H1 (cell line): ENCODE data around the gene DBP. TPM values are rescaled to one million over a fixed set of nuclear protein-coding genes. Genes with fewer than 3 reads are reported as not detected.
A peak's percentile ranks its signal among the peaks of the same experiment; 100 is the strongest.

Experiments
- CTCF ChIA-PET: fragments of 300-600 bp; sonication (Branson Sonifier 250); formaldehyde crosslinking; loops from one replicate; lab custom pipeline; 2021; ENCODE audit not compliant: partially characterized antibody; lab: Charles Lee
- POLR2A ChIA-PET: fragments of 300-600 bp; sonication (Branson Sonifier 250); formaldehyde crosslinking; loops from one replicate; lab custom pipeline; 2021; ENCODE audit warnings: inconsistent platforms; ENCODE audit not compliant: partially characterized antibody; lab: Charles Lee
- DNase-seq, 2 experiments: peaks; one replicate each; pipeline versions ENCODE4 v3.0.0 to v3.0.0-alpha.2; 2010 to 2022; ENCODE audit warnings: low spot score in 2 of 2, low read depth in 1 of 2, mixed read lengths in 1 of 2
- FAIRE-seq: peaks from 2 replicates; lab custom pipeline; 2011; peaks lifted over from hg19 to GRCh38; lab: Jason Lieb, UNC
- H2AFZ ChIP-seq: 2 replicates; pipeline ENCODE4 v1.8.1; 2012; ENCODE audit warnings: low read length, inconsistent platforms
- H2AK5ac ChIP-seq: 2 replicates; pipeline ENCODE4 v1.6.1; 2013; ENCODE audit warnings: low read depth, low read length
- H2BK120ac ChIP-seq: replicated peaks from 2 replicates; pipeline ENCODE3; 2013; ENCODE audit warnings: low read depth, low read length, inconsistent platforms
- H2BK12ac ChIP-seq: 2 replicates; pipeline ENCODE4 v1.6.1; 2013; ENCODE audit warnings: low read depth, low read length
- H2BK15ac ChIP-seq: 2 replicates; pipeline ENCODE4 v1.6.1; 2013; ENCODE audit warnings: low read length
- H2BK20ac ChIP-seq: 2 replicates; pipeline ENCODE4 v1.6.1; 2013; ENCODE audit warnings: low read length
- H2BK5ac ChIP-seq: 2 replicates; pipeline ENCODE4 v1.6.1; 2013; ENCODE audit warnings: low read depth, low read length
- H3K14ac ChIP-seq: 2 replicates; pipeline ENCODE4 v1.6.1; 2013; ENCODE audit warnings: inconsistent platforms; ENCODE audit not compliant: insufficient read length
- H3K18ac ChIP-seq: 2 replicates; pipeline ENCODE4 v1.6.1; 2013; ENCODE audit warnings: low read length; ENCODE audit errors: extremely low read depth
- H3K23ac ChIP-seq: 2 replicates; pipeline ENCODE4 v1.6.1; 2013; ENCODE audit warnings: inconsistent platforms; ENCODE audit not compliant: insufficient read length
- H3K23me2 ChIP-seq: 2 replicates; pipeline ENCODE4 v1.6.1; 2013; ENCODE audit warnings: low read depth, low read length
- H3K27ac ChIP-seq: 2 replicates; pipeline ENCODE4 v1.6.1; 2011; ENCODE audit warnings: low read depth, low read length, inconsistent platforms
- H3K27me3 ChIP-seq, 4 experiments: replicated peaks in 1 of 4; 1 replicate in 1 of 4; 2 replicates in 3 of 4; pipeline versions ENCODE4 v1.6.1 to v1.8.1; 2011 to 2013; ENCODE audit warnings: low read length in 3 of 4, mild to moderate bottlenecking in 3 of 4, inconsistent platforms in 2 of 4, mixed read lengths in 2 of 4, moderate library complexity in 1 of 4; ENCODE audit not compliant: control insufficient read depth in 3 of 4, insufficient read depth in 3 of 4; ENCODE audit errors: extremely low read depth in 1 of 4
- H3K36me3 ChIP-seq, 4 experiments: 2 replicates each; pipeline versions ENCODE4 v1.6.1 to v1.8.1; 2011 to 2013; ENCODE audit warnings: mild to moderate bottlenecking in 4 of 4, low read length in 3 of 4, moderate library complexity in 2 of 4, control low read depth in 1 of 4, inconsistent platforms in 1 of 4; ENCODE audit not compliant: insufficient read depth in 4 of 4, control insufficient read depth in 2 of 4
- H3K4ac ChIP-seq: replicated peaks from 2 replicates; pipeline ENCODE3; 2013; ENCODE audit warnings: low read length, low read depth, mixed read lengths, inconsistent platforms; ENCODE audit not compliant: insufficient read length
- H3K4me1 ChIP-seq, 4 experiments: replicated peaks in 1 of 4; 1 replicate in 1 of 4; 2 replicates in 3 of 4; pipeline versions ENCODE4 v1.6.1 to v1.8.1; 2011 to 2013; ENCODE audit warnings: low read length in 3 of 4, inconsistent platforms in 2 of 4, mixed read lengths in 1 of 4; ENCODE audit not compliant: insufficient read depth in 4 of 4, control insufficient read depth in 3 of 4
- H3K4me2 ChIP-seq, 2 experiments: 2 replicates each; pipeline versions ENCODE4 v1.6.1 to v1.8.1; 2011 to 2013; ENCODE audit warnings: low read depth in 2 of 2, low read length in 2 of 2, control low read depth in 1 of 2, inconsistent platforms in 1 of 2, mild to moderate bottlenecking in 1 of 2; ENCODE audit not compliant: insufficient read depth in 1 of 2
- H3K4me3 ChIP-seq, 4 experiments: fragments of 200-600, 300-600 bp in 1 of 4; sonication (generic), shearing (Covaris generic), sonication (Bioruptor Twin) in 1 of 4; 2 replicates each; pipeline versions ENCODE4 v1.5.1 to v1.8.1; 2011 to 2016; ENCODE audit warnings: low read length in 4 of 4, low read depth in 3 of 4, control low read depth in 2 of 4, inconsistent platforms in 2 of 4, mild to moderate bottlenecking in 2 of 4, mixed read lengths in 1 of 4, moderate library complexity in 1 of 4; ENCODE audit not compliant: insufficient read depth in 2 of 4; ENCODE audit errors: extremely low read depth in 1 of 4
- H3K56ac ChIP-seq: replicated peaks from 2 replicates; pipeline ENCODE3; 2013; ENCODE audit warnings: low read depth, mild to moderate bottlenecking, mixed read lengths, low read length, inconsistent platforms; ENCODE audit not compliant: insufficient read length
- H3K79me1 ChIP-seq: 2 replicates; pipeline ENCODE4 v1.6.1; 2013; ENCODE audit warnings: low read depth, low read length, control low read depth
- H3K79me2 ChIP-seq, 2 experiments: 2 replicates each; pipeline versions ENCODE4 v1.6.1 to v1.8.1; 2012 to 2013; ENCODE audit warnings: low read length in 2 of 2, mild to moderate bottlenecking in 2 of 2, inconsistent platforms in 1 of 2; ENCODE audit not compliant: insufficient read depth in 2 of 2, control insufficient read depth in 1 of 2
- H3K9ac ChIP-seq, 4 experiments: replicated peaks in 1 of 4; 1 replicate in 1 of 4; 2 replicates in 3 of 4; pipeline versions ENCODE4 v1.6.1 to v1.8.1; 2011 to 2013; ENCODE audit warnings: low read depth in 3 of 4, low read length in 3 of 4, control low read depth in 2 of 4, mild to moderate bottlenecking in 2 of 4, moderate library complexity in 2 of 4, inconsistent platforms in 1 of 4; ENCODE audit errors: extremely low read depth in 1 of 4
- H3K9me3 ChIP-seq, 2 experiments: 2 replicates each; pipeline versions ENCODE4 v1.6.1 to v1.8.1; 2012 to 2013; ENCODE audit warnings: mild to moderate bottlenecking in 2 of 2, moderate library complexity in 2 of 2, control low read depth in 1 of 2, inconsistent platforms in 1 of 2, low read depth in 1 of 2, low read length in 1 of 2, mixed read lengths in 1 of 2; ENCODE audit not compliant: insufficient read depth in 2 of 2
- H4K20me1 ChIP-seq, 2 experiments: replicated peaks in 1 of 2; 2 replicates each; pipeline versions ENCODE3 to v1.8.1; 2011 to 2013; ENCODE audit warnings: inconsistent platforms in 2 of 2, low read length in 2 of 2, mild to moderate bottlenecking in 1 of 2; ENCODE audit not compliant: insufficient read depth in 2 of 2, control insufficient read depth in 1 of 2
- H4K5ac ChIP-seq: 2 replicates; pipeline ENCODE4 v1.6.1; 2013; ENCODE audit warnings: low read length, low read depth, mixed read lengths, inconsistent platforms; ENCODE audit not compliant: insufficient read length
- H4K8ac ChIP-seq: 2 replicates; pipeline ENCODE4 v1.8.0; 2013; ENCODE audit warnings: mild to moderate bottlenecking, moderate library complexity, low read length, inconsistent platforms; ENCODE audit not compliant: insufficient read depth; ENCODE audit errors: extremely low read depth
- H4K91ac ChIP-seq: replicated peaks from 2 replicates; pipeline ENCODE3; 2013; ENCODE audit warnings: low read length, mixed read lengths, inconsistent platforms; ENCODE audit not compliant: insufficient read length
- CEBPB ChIP-seq: IDR thresholded peaks from 2 replicates; pipeline ENCODE4 v1.6.1; 2012; ENCODE audit warnings: low read depth, low read length
- E2F6 ChIP-seq: IDR thresholded peaks from 2 replicates; pipeline ENCODE4 v1.6.1; 2012; ENCODE audit warnings: inconsistent platforms
- POLR2A ChIP-seq, 2 experiments: IDR thresholded peaks; 1 replicate in 1 of 2; 2 replicates in 1 of 2; pipeline ENCODE4 v1.6.1; 2011; ENCODE audit warnings: low read depth in 2 of 2, low read length in 2 of 2, mild to moderate bottlenecking in 2 of 2; ENCODE audit errors: control extremely low read depth in 1 of 2
- RFX5 ChIP-seq: IDR thresholded peaks from 2 replicates; pipeline ENCODE4 v1.6.1; 2011; ENCODE audit warnings: low read depth, low read length, improper control_type of control experiment, borderline replicate concordance
- WGBS, 2 experiments: shearing (Covaris generic) in 1 of 2; methylation state at CpG; one replicate each; pipeline versions ENCODE4 v1.1.6 to v1.1.7; 2013 to 2015; ENCODE audit warnings: low lambda C conversion rate in 2 of 2, mixed read lengths in 2 of 2, inconsistent platforms in 1 of 2, low coverage in 1 of 2, missing lambda C conversion rate in 1 of 2; ENCODE audit not compliant: insufficient replicate concordance in 2 of 2, insufficient coverage in 1 of 2, insufficient read length in 1 of 2; ENCODE audit errors: extremely low coverage in 1 of 2, missing lambda C conversion rate in 1 of 2; 5-methylcytosine and 5-hydroxymethylcytosine counted together
- polyA plus RNA-seq, 7 experiments: library from polyadenylated mRNA; depleted of rRNA in 3 of 7; stranded (reverse) in 5 of 7; unstranded in 2 of 7; fragments of >200 nt in 5 of 7; fragments of 200-250 nt in 2 of 7; gene quantifications; 1 replicate in 5 of 7; 2 replicates in 1 of 7; 4 replicates in 1 of 7; pipeline versions ENCODE4 v1.2.1 to v1.2.3, GENCODE V29; 2011 to 2013; ENCODE audit warnings: missing spikeins in 2 of 7, mixed read lengths in 2 of 7
- total RNA-seq: library from RNA; stranded (reverse); fragmentation: NEBNext Ultra II Directional; extraction: Animal tissue kit (Norgen Biotek cat#: 25700); gene quantifications from 2 replicates; pipeline ENCODE4 v1.2.1, GENCODE V29; 2021

The DBP gene
- total and polyA plus RNA-seq, 2 of the 8 experiments (the other 6 are each of a cell fraction or from before 2014, with no cell fraction given), result 7.5 to 8.3 TPM

GRCh38 chr19:48627201-48627864 is 9.8 kb downstream of the DBP start:
- Histone ChIP-seq H3K23ac (no peak overlapping the region), H3K14ac (no peak overlapping the region), H3K23me2 (peaks cover 22% of the 10 kb centered on the region), H2BK5ac (no peak overlapping the region), H2BK20ac (no peak overlapping the region), H3K79me1 (no peaks in the 10 kb centered on the region), H3K4me1 (peaks cover 0 to 27% (median 18%) of the 10 kb centered on the region in 4 experiments; a peak in 6 of 7 replicates), H3K36me3 (peaks cover 0 to 11% (median 1%) of the 10 kb centered on the region in 4 experiments; a peak in 1 of 8 replicates), H4K8ac (no peak overlapping the region; the same call in 1 of the 2 replicates), H2BK120ac (no peak overlapping the region), H2AK5ac (no peak overlapping the region), H2BK15ac (peak overlapping the region; percentile 88; the same call in 1 of the 2 replicates), H3K9ac (no peak overlapping the region), H2AFZ (no peak overlapping the region), H3K4me2 (no peak overlapping the region; a peak in 1 of 4 replicates), H3K4me3 (no peak overlapping the region), H4K5ac (no peak overlapping the region), H3K27me3 (no peaks in the 10 kb centered on the region), H3K79me2 (peaks cover 0 to 13% of the 10 kb centered on the region in 2 experiments; a peak in 3 of 4 replicates), H3K27ac (no peak overlapping the region), H2BK12ac (no peak overlapping the region), H3K9me3 (no peaks in the 10 kb centered on the region), H4K20me1 (peaks cover 2 to 11% of the 10 kb centered on the region in 2 experiments), H4K91ac (no peak overlapping the region), H3K18ac (no peak overlapping the region; the same call in 1 of the 2 replicates), H3K56ac (no peak overlapping the region), H3K4ac (no peak overlapping the region)
- FAIRE-seq, result no peak
- WGBS, 2 experiments, result 88% methylated on average over 6 of the region's 6 CpGs; no CpG with 5 or more reads in 1 of the 2 experiments
- CTCF ChIA-PET, result interaction anchor here (0.8 to 1.5 kb wide), 3 partner anchors 11 to 18 kb away, joined by 4 to 5 read pairs (median 5); partner anchors contain the start of gene CA11
- TF ChIP-seq RFX5, result no peak
- TF ChIP-seq E2F6, result peak; percentile 12; the same call in 1 of the 2 replicates
- peak in 1 of 2 experiments; percentile 16; a peak in 1 of 3 replicates for TF ChIP-seq POLR2A (IDR thresholded peaks at IDR 0.05; ENCODE audit: control extremely low read depth in 1 of 2, low read depth in 2 of 2, low read length in 2 of 2)
- TF ChIP-seq CEBPB, result no peak
- POLR2A ChIA-PET, result interaction anchor here (1.0 to 30.9 kb wide), 5 partner anchors 15 to 255 kb away, joined by 3 to 788 read pairs (median 3); partner anchors contain the start of genes CA11, FAM83E, RPL18 and SPACA4
- no peak for DNase-seq
